Astrocyte (in vitro differentiated cells and primary cell): ENCODE results near the gene RPUSD1.

Experiments used
- CTCF ChIP-seq: IDR thresholded peaks from 2 replicates; pipeline ENCODE4 v1.5.1; 2011; ENCODE audit warnings: low read depth, mild to moderate bottlenecking, inconsistent platforms, low read length, moderate library complexity; ENCODE audit not compliant: insufficient read depth
- EZH2 ChIP-seq: IDR thresholded peaks from 2 replicates; pipeline ENCODE4 v1.6.1; 2012; ENCODE audit warnings: mild to moderate bottlenecking, low read length, inconsistent platforms; ENCODE audit not compliant: insufficient read depth

- TF ChIP-seq CTCF (no peak), EZH2 (no peak)
Observed at GRCh38 chr16:766820-767640, 21.2 kb downstream of the RPUSD1 start.
